ENCODE results near the gene LVRN.

The LVRN gene

GRCh38 chr5:116013207-116013785 lies 51.0 kb downstream of the LVRN start:
- Histone ChIP-seq H3K9me3 (ENCODE audit: insufficient read depth, low read length) (no peaks in the 10 kb centered on the region), H3K4me2 (ENCODE audit: low read length) (no peak overlapping the region), H4K20me1 (ENCODE audit: insufficient read depth, low read length) (no peaks in the 10 kb centered on the region), H2AFZ (ENCODE audit: low read depth, low read length) (no peak overlapping the region), H3K9ac (ENCODE audit: low read length) (no peak overlapping the region), H3K79me2 (ENCODE audit: low read length) (no peaks in the 10 kb centered on the region), H3K27ac (ENCODE audit: low read length) (no peak overlapping the region), H3K36me3 (replicated peaks; ENCODE audit: low read depth, low read length) (no peaks in the 10 kb centered on the region), H3K4me1 (ENCODE audit: low read length) (no peaks in the 10 kb centered on the region), H3K27me3 (ENCODE audit: low read depth, low read length) (no peaks in the 10 kb centered on the region), H3K4me3 (ENCODE audit: low read length) (no peak overlapping the region)
- TF ChIP-seq EZH2phosphoT487 (IDR thresholded peaks at IDR 0.05; ENCODE audit: low read depth) (no peak), CTCF (IDR thresholded peaks at IDR 0.05; ENCODE audit: low read depth, low read length) (no peak)

GRCh38 chr5:116013936-116014335 lies 51.7 kb downstream of the LVRN start:
- H3K4me3 ChIP-seq (ENCODE audit: low read length): no peak overlapping the region
- H2AFZ ChIP-seq (ENCODE audit: low read depth, low read length): no peak overlapping the region
- no peaks in the 10 kb centered on the region for H3K79me2 ChIP-seq (ENCODE audit: low read length)
- H3K4me1 ChIP-seq (ENCODE audit: low read length): no peaks in the 10 kb centered on the region
- no peak overlapping the region for H3K27ac ChIP-seq (ENCODE audit: low read length)
- H4K20me1 ChIP-seq (ENCODE audit: insufficient read depth, low read length): no peaks in the 10 kb centered on the region
- H3K9me3 ChIP-seq (ENCODE audit: insufficient read depth, low read length): no peaks in the 10 kb centered on the region
- no peak overlapping the region for H3K9ac ChIP-seq (ENCODE audit: low read length)
- H3K4me2 ChIP-seq (ENCODE audit: low read length): no peak overlapping the region
- TF ChIP-seq CTCF (IDR thresholded peaks at IDR 0.05; ENCODE audit: low read depth, low read length): no peak
- no peak for TF ChIP-seq EZH2phosphoT487 (IDR thresholded peaks at IDR 0.05; ENCODE audit: low read depth)
- no peaks in the 10 kb centered on the region for H3K36me3 ChIP-seq (replicated peaks; ENCODE audit: low read depth, low read length)
- H3K27me3 ChIP-seq (ENCODE audit: low read depth, low read length): no peaks in the 10 kb centered on the region

GRCh38 chr5:116023619-116024018 lies 61.3 kb downstream of the LVRN start:
- TF ChIP-seq EZH2phosphoT487 (IDR thresholded peaks at IDR 0.05; ENCODE audit: low read depth) (no peak), CTCF (IDR thresholded peaks at IDR 0.05; ENCODE audit: low read depth, low read length) (no peak)
- Histone ChIP-seq H3K4me2 (ENCODE audit: low read length) (no peak overlapping the region), H3K4me1 (ENCODE audit: low read length) (no peaks in the 10 kb centered on the region), H3K36me3 (replicated peaks; ENCODE audit: low read depth, low read length) (no peaks in the 10 kb centered on the region), H4K20me1 (ENCODE audit: insufficient read depth, low read length) (no peaks in the 10 kb centered on the region), H3K4me3 (ENCODE audit: low read length) (no peak overlapping the region), H2AFZ (ENCODE audit: low read depth, low read length) (no peak overlapping the region), H3K27ac (ENCODE audit: low read length) (no peak overlapping the region), H3K27me3 (ENCODE audit: low read depth, low read length) (no peaks in the 10 kb centered on the region), H3K9me3 (ENCODE audit: insufficient read depth, low read length) (no peaks in the 10 kb centered on the region), H3K9ac (ENCODE audit: low read length) (no peak overlapping the region), H3K79me2 (ENCODE audit: low read length) (no peaks in the 10 kb centered on the region)

GRCh38 chr5:116025866-116026265 lies 63.6 kb downstream of the LVRN start:
- no peak for TF ChIP-seq EZH2phosphoT487 (IDR thresholded peaks at IDR 0.05; ENCODE audit: low read depth)
- TF ChIP-seq CTCF (IDR thresholded peaks at IDR 0.05; ENCODE audit: low read depth, low read length): no peak
- Histone ChIP-seq H3K4me1 (ENCODE audit: low read length) (no peaks in the 10 kb centered on the region), H3K79me2 (ENCODE audit: low read length) (no peaks in the 10 kb centered on the region), H3K4me3 (ENCODE audit: low read length) (no peak overlapping the region), H3K27ac (ENCODE audit: low read length) (no peak overlapping the region), H3K36me3 (replicated peaks; ENCODE audit: low read depth, low read length) (no peaks in the 10 kb centered on the region), H3K9me3 (ENCODE audit: insufficient read depth, low read length) (no peaks in the 10 kb centered on the region), H4K20me1 (ENCODE audit: insufficient read depth, low read length) (no peaks in the 10 kb centered on the region), H2AFZ (ENCODE audit: low read depth, low read length) (no peak overlapping the region), H3K9ac (ENCODE audit: low read length) (no peak overlapping the region), H3K27me3 (ENCODE audit: low read depth, low read length) (no peaks in the 10 kb centered on the region), H3K4me2 (ENCODE audit: low read length) (no peak overlapping the region)
